Measurements from ENCODE around the gene PIK3C3.

- TF ChIP-seq, protein P1, sequence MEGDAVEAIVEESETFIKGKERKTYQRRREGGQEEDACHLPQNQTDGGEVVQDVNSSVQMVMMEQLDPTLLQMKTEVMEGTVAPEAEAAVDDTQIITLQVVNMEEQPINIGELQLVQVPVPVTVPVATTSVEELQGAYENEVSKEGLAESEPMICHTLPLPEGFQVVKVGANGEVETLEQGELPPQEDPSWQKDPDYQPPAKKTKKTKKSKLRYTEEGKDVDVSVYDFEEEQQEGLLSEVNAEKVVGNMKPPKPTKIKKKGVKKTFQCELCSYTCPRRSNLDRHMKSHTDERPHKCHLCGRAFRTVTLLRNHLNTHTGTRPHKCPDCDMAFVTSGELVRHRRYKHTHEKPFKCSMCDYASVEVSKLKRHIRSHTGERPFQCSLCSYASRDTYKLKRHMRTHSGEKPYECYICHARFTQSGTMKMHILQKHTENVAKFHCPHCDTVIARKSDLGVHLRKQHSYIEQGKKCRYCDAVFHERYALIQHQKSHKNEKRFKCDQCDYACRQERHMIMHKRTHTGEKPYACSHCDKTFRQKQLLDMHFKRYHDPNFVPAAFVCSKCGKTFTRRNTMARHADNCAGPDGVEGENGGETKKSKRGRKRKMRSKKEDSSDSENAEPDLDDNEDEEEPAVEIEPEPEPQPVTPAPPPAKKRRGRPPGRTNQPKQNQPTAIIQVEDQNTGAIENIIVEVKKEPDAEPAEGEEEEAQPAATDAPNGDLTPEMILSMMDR (IDR thresholded peaks at IDR 0.05; ENCODE audit: poor library complexity): no peak
- no peak for TF ChIP-seq EZH2 (IDR thresholded peaks at IDR 0.05; ENCODE audit: borderline replicate concordance)
Observed at GRCh38 chr18:41949206-41949920, 5.7 kb upstream of the PIK3C3 start.
